Stimulated activated CD8-positive, alpha-beta memory T cell treated with anti-CD3 and anti-CD28 coated beads, Interleukin-7, amount 100 ng/mL, for 24 hours (primary cell): ENCODE measurements around the gene ATP6V0D1.
"Not testable (repeated sequence)": the region's sequence is repeated elsewhere in the genome, so short reads cannot be mapped to it uniquely, and the experiment has no call there.

ENCODE experiments used
- DNase-seq: peaks from one replicate; pipeline ENCODE4 v3.0.0-alpha.2; 2020; ENCODE audit warnings: low read depth

The ATP6V0D1 gene

DNA sequence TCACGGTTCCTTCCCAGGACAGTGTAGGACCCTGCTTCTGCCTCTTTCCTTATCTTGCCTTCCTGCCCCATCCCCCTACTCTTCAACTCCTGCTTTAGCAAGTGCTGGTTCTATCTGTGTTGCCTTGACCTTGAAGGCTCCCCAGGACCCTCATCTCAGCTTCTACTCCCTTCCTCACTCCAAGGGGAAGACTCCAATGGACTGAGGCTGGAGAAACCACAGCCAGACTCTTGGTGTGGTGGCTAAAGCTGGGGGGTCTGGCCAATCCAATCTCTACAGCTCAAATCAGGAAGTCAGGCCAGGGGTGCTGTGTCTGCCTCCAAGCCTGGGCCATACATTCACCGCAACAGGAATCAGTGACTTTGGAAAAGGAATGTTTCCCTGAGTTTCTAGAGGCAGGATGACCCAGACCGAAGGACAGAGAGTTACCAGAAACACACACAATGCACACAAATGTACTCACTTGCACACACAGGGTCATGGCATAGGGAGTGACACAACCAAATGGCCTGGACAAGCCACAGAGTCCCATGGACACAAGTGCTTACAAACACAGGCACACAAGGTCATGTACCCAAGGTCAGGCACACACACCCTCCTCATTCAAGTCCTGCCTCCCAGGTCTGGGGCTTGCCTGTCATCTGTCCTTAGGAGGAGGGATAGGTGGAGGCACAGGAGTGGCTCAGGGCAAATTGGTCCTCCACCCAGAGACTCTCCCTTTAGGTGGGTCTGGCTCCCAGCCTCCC lies 51.7 kb downstream of the ATP6V0D1 start:
- no peak for DNase-seq

DNA sequence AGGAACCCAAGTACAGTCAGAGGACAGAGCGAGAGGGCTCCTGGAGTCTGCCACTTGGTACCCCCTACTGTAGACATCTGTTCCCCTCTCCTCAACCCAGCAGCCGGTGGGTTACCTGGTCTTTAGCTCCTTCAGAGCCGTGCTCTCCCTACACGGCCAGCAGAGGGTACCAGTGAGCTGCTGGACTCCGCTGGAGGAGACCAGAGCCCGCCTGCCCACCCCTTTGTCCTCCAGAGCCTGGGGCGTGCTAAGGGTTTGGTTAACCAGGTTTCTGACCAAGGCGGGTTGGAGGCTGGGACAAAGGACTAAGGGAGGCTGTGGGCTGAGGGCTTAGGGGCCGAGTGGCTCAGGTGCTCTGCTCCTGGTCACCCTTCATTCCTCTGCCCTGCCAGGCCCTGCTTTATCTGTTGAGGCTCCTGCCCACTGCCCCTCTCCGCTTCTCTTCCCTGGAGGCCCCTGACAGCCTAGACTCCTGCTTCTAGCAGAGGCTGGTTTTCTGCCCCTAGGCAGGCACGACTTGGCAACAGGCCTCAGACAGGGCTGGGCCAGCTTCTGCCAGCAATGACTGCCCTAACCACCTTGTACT lies 52.7 kb downstream of the ATP6V0D1 start:
- DNase-seq = peak; percentile 27

DNA sequence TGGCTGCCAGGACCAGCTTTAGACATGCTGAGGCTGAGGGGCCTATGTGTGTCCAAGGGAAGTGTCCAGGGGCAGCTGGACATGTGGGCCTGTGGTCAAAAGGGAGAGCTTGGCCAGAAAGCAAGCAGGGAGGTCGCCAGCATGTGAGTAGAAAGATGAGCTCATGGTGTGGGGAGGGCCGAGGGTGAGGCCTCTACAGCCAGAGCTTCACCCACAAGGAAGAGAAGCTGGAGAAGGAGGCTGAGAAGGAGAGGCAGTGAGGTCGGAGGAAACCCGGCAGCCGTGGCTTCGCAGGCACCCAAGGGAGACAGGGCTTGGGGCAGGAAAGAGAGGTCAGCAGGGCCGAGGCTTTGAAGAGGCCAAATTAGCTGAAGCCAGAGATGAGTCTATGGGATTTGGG lies 54.0 kb downstream of the ATP6V0D1 start:
- no peak for DNase-seq

DNA sequence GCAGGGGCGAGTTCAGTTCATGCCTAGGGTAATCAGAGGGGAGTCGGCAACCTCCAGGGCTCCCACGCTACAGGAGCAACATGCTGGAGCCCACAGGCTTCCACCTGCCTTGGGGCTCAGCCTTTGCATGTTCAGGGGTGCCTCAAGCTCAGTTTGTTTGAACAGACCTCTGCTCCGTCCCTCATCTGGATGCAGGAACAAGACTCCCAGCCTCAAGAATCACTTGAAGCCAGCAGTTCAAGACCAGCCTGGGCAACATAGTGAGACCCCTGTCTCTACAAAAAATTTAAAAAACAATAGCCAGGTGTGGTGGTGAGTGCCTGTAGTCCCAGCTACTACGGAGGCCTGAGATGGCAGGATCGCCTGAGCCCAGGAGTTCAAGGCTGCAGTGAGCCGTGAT lies 54.9 kb downstream of the ATP6V0D1 start:
- DNase-seq = no peak

DNA sequence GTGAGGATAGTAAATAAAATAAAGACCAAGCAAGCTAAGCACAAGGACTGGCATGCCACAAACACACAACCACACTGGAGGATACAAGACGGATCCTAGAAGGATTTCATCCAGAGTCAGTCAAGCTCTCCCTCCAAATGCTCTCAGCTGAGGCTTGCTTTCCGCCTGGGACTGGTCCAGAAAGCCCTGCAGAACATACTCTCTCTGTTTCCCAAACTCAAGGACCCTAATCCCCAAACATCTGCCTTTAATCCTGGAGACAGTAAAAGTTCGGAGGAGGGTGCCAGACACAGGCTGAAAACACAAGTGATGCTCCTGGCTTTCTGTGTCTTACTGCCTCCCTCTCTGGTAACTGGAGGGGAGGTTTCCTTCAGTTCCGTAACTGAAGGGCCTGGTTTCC lies 55.4 kb downstream of the ATP6V0D1 start:
- DNase-seq = no peak

DNA sequence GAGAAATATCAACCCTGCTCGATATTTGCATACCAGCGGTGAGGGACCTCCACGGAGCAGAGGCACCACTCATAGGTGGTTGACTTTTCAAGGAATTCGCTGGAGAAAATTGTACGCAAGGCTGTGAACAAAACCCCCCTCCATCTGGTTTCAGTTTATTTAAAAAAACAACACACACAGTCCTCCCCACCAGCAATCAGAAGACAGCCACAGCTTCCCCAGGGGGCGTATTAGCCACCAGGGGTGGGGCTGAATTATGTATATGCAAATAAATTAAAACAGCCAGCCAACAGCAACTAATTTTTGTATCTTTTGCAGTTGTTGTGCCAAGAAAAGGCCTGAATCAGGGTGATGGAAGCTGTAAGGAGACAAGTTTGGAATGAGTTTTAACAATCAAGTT lies 55.9 kb downstream of the ATP6V0D1 start:
- no peak for DNase-seq

DNA sequence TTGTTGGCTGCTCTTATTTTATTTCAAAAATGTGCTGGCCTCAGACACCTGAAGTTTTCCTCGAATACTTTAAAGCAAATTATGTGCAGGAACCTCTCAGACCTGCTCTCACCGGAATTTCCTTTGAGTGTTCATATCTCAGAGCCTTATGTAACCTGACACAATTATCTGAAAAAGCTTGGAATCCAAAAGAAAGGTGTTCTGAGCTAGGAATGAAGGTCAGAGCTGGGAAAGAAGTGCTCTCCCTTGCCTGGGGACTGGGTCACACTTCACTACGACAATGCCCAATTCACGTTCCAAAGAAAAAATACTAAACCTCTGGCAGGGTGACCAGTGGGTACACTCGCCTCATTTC lies 56.7 kb downstream of the ATP6V0D1 start:
- DNase-seq = no peak

DNA sequence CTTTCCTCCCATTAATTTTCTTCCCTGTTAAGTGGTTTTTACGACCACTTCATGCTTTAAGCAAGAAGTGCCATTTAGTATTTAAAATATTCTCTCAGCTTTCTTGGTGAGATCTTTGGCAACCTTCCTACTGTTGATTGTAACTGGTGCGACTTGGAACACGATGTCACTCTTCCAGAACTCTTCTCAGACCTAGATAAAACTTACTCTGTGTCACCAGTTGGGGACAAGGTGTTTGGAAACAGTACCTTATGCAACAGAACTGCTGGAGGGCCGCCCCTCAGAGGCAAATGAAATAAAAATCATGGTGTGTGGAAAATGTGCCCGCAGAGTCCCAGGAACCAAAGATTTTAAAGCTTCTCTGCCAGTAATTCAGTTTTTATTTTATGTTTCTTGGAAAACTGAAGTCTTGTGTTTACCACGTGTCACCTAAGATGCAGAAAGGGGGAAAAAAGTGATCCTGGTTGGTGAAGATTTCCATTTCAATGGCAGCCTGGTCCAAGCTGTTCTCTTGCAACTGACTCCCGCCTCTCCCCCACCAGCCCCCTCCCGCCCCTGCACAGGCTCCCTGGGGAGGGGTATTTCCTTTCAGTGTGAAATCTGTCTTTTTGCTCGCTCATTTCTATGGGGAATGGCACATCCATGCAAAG lies 57.2 kb downstream of the ATP6V0D1 start:
- no peak for DNase-seq

DNA sequence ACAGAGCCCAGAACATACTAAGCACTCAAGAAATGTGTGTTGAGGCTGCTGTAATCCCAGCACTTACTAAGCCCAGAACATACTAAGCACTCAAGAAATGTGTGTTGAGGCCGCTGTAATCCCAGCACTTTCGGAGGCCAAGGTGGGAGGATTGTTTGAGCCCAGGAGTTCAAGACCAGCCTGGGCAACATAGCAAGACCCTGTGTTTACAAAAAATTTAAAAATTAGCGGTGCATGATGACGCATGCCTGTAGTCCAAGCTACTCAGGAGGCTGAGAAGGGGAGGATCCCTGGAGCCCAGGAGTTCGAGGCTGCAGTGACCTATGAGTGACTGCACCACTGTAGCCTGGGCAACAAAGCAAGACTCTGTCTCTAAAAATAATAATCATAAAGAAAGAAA lies 57.9 kb downstream of the ATP6V0D1 start:
- no peak for DNase-seq

DNA sequence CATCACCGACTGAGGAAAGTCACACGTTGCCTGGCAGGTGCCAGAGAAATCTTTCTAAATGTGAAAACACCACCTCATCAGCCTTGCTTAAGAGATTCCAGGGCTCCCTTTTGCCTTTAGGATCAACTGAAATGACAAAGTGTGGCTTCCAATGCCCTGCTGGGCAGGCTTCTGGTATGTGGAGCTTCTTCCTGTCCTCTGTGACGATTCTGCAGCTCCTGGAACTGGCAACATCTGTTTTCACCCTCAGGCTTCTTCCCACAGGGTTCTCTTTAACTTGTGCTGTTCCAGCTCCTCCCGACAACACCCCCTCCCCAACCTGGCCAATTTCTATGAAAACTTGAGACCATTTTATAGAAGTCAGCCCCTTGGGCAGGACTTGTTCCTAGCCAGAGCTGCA lies 59.9 kb downstream of the ATP6V0D1 start:
- no peak for DNase-seq

DNA sequence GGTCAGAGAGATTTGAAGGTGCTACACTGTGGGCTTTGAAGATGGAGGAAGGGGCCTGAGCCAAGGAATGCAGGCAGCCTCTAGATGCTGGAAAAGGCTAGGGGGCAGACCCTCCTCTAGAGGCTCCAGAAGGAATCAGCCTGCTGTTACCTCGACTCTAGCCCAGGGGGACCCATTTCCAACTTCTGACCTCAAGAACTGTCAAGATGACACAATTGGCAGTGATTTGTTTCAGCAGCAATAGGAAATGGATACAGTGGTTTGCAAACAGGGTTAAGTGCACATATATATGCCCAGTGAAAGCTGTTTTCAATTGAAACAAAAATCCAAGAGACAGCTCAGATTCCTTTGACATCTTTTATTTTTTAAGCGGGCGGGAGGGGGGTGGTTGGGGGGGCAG lies 61.0 kb downstream of the ATP6V0D1 start:
- no peak for DNase-seq

DNA sequence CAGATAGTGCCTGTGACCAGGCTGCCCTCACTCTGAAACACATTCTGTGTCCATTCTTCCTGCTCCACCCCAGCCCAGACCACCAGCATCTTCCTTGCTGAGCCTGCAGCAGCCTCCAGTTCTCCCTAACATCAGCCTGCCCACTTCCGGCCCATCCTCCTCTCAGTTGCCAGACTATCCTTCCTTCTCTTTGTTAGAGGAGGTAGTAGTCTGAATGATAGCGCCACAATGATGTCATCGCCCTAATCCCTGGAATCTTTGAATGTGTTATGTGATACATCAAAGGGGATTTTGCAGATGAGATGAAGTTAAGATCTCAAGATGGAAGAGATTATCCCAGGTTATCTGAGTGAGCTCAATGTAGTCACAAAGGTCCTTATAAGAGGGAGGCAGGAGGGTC lies 61.5 kb downstream of the ATP6V0D1 start:
- DNase-seq = no peak

DNA sequence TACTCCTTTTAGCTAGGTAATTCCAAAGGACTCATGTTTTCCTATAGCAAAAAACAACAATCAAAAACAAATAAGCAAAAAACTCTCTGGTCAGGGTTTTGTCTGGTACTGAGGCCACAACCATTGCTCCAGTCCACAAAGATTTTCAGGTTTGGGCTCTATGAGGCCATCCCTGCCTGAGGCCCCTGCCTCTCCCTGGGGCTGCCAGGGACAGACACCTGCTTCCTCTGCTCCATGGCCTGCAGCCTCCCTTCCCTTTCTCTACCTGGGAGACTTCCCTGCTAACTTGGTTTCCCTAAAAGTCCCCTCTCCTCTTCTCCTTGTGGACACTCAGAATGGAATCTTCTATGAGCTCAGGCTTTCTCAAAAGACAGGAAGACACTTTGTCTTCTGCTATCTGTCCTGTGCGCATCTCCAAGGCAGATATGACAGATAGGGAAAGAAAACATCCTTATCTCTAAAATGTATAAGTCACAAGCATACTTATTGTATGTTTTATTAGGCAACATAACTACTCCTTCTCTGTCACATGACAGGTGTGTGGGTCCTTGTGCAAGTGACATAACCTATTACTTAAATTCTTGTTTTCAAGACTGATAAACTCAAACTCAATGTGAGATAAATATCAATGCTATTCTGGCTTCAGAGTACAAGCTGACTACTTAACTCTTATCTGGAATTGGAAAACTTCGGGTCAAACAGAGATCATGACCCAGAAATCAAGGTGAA lies 63.5 kb downstream of the ATP6V0D1 start:
- DNase-seq = no peak

DNA sequence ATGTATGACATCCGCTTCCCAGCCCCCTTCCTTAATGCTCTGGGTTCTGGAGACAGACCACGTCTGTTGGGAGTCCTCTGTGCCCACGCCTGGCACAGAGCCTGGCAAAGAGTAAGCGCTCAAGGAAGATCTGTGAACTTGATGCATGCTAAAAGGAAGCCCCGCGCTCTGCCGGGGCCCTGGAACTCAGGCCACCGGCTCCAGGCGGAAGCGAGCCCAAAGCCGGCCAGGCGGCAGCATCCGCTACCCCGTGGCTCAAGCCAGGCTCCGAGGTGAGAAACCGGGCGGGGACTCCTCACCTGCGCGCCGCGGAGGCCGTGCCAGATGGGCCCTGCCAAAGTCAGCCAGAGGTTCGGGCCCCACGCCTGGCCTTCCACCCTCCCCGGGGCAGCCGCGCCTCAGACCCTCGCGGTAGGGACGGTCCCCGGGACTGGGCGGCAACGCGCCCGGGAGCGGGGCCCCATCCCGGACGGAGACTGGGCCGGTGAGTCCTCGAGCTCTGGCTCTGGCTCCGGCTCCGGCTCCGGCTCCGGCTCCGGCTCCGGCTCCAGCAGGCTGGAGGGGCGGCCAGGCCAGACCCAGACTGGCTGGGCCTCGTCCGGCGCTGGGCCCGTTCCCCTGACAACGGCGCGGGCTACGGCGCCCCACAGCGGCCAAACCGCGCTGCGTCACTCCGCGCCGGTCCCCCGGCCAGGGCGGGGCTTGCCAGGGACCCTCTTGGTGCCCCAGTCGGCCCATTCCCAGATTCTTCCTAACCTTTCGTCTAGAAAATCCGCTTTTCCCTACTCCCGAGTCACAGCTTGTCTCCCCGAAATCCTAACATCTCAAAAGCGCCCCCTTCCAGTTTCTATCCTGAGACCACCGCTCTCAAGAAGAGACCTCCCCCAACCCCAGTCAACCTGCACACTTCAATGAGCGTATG lies 64.8 kb downstream of the ATP6V0D1 start, which contains the start of gene ZDHHC1:
ZDHHC1 (minus strand) TSS at position 606 of the 922 bp plus-strand sequence. CDS start 8,702 bp downstream, outside the sequence.
- no peak for DNase-seq

DNA sequence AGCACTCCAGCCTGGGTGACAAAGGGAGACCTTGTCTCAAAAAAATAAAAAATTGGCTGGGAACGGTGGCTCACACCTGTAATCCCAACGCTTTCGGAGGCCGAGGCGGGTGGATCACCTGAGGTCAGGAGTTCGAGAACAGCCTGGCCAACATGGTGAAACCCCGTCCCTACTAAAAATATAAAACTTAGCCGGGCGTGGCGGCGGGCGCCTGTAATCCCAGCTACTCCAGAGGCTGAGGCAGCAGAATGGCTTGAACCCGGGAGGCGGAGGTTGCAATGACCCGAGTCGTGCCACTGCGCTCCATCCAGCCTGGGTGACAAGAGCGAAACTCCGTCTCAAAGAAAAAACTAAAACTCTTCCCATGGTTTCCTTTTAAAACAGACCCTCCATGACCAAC lies 65.5 kb downstream of the ATP6V0D1 start:
- not testable (repeated sequence) for DNase-seq

DNA sequence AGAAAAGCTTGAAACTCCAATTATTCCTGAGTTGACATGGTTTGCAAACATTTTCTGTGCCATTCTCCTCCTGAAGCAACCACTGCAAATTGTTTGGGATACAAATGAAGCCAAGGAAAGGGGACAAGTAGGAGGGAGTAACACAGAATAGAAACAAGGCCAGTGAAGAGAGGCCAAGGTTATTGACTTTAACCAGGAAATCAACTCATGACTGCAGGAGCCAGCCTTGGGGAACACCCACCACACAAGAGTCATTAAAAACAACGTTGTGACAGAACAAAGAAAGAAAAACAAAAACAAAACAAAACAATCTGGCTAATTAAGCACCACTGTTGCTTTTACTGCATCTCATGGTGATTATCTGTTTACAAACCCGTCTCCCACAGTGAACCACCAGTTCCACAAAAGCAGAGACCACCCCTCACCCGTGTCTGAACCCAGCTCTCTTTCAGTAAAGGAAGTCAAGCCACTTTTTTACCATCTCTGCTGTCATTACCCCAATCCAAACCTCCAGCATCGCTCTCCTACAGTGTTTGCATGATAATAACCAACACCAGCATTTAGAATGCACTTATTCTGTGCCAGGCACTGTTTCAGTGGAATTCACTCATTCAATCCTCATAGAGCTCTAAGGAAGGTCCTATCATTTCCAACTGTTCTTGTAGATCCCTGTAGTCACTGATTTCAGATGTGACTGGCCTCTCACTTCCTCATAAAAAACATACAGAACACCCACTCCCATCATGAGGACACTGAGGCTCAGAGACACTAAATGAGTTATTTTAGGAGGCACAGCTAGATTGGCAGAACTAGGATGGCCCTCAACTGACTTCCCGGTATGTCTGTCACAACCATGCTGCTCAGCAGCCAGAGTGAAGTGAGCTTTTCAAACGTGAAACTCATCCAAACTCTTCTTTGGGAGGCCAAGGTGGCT lies 66.7 kb downstream of the ATP6V0D1 start:
- DNase-seq = no peak

DNA sequence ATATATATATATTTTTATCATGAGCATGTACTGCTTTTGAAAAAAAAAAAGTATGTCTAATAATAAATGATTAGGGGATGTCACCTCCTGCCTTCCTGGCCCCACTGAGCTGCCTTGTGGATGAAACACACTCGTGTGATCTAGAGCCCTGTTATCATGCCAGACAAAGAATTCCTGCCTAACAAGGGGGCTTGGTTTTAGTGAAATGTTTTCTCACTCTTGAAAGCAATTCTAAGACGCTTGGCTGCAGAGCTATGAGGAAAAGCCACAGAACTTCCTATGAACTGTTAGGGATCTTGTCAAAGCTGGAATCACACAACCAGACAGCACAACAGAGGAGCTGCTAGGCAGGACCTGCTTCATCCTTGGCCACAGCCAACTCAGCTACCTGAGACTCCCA lies 68.7 kb downstream of the ATP6V0D1 start:
- DNase-seq = no peak

DNA sequence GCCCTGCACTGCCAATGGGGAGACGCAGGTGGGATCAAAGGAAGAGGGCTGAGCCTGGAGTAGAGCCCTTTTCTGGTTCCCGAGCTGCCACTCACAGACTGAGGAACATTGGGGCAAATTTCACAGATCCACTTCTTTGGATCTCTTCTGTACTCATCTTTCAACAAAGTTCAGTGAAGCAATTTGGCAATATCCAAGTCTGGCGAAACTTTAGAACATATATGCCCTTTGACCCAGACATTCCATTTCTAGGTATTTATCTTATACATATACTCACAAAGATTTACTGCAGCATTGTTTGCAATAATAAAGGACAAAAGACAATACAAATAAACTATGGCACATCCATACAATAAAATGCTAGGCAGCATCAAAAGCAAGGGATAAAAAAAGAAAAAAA lies 69.6 kb downstream of the ATP6V0D1 start:
- DNase-seq = no peak

DNA sequence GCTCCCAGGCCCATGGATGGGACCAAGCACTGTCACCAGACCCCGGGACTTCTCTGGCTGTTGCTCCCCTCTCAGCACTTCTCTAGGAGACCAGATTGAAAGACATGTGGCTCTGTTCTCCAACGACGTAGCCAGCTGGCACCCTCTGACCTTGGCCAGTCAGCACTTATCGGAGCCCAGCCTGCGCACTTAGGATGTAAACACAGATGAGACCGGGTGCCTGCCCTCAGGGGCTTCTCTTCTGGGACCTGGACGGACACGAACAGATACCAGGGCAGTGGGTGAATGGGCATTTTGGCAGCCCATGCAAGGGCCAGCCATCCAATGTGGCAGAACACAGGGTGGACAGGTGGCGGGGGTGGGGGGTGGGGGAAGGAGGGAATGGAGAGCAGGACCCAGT lies 71.3 kb downstream of the ATP6V0D1 start:
- no peak for DNase-seq

DNA sequence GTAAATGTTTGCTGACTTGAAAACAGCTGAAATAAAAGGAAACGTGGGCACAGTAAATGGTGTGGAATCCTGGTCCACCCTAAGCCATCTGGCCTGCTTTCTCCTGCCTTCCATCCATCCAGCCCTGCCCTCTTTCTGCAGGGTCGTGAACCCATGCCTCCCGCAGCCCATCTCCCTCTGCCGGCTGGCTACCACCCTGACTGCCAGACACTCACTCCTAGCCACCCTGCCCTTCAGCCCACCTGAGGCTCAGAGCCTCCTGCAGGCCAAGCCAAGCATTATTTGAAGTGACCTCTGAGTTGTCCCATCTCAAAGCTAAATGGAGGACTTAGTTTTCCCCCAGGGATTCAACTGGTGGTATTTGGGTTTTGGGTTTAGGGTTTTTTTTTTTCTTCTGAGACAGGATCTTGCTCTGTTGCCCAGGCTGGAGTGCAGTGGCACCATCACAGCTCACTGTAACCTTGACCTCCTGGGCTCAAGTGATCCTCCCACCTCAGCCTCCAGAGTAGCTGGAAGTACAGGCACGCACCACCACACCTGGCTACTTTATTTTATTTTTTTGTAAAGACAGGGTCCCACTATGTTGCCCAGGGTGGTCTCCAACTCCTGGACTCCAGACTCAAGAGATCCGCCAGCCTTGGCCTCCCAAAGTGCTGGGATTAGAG lies 73.0 kb downstream of the ATP6V0D1 start:
- no peak for DNase-seq
